OCI-LY1 (cell line): ENCODE results near the gene GMDS.

ENCODE experiments used
- H2AFZ ChIP-seq: fragments of 200-600 bp; sonication (generic), shearing (Covaris generic); 2 replicates; pipeline ENCODE4 v1.6.0; 2014; ENCODE audit warnings: antibody characterized with exemption, mild to moderate bottlenecking, low read length
- H3F3A ChIP-seq: fragments of 200-600 bp; sonication (generic), shearing (Covaris generic); 2 replicates; pipeline ENCODE4 v1.6.0; 2014; ENCODE audit warnings: mild to moderate bottlenecking, antibody characterized with exemption, low read length, moderate library complexity; ENCODE audit not compliant: insufficient read depth
- H3K27ac ChIP-seq: fragments of 200-600 bp; sonication (generic); 2 replicates; pipeline ENCODE4 v1.5.1; 2014; ENCODE audit warnings: low read length, mixed run types, mild to moderate bottlenecking, low read depth; ENCODE audit not compliant: poor library complexity, severe bottlenecking
- H3K27me3 ChIP-seq: fragments of 200-600 bp; sonication (generic); 2 replicates; pipeline ENCODE4 v1.6.0; 2014; ENCODE audit warnings: antibody characterized with exemption, mild to moderate bottlenecking, low read length, moderate library complexity; ENCODE audit not compliant: insufficient read depth
- H3K36me3 ChIP-seq: fragments of 200-600 bp; sonication (generic); 2 replicates; pipeline ENCODE4 v1.6.1; 2014; ENCODE audit warnings: mild to moderate bottlenecking, antibody characterized with exemption, low read length, moderate library complexity, mixed read lengths; ENCODE audit not compliant: insufficient read depth
- H3K4me1 ChIP-seq: fragments of 200-600 bp; sonication (generic); 2 replicates; pipeline ENCODE4 v1.5.1; 2014; ENCODE audit warnings: mild to moderate bottlenecking, low read length, moderate library complexity; ENCODE audit not compliant: insufficient read depth, severe bottlenecking
- H3K4me2 ChIP-seq: fragments of 200-600 bp; sonication (generic), shearing (Covaris generic); 2 replicates; pipeline ENCODE4 v1.6.1; 2014; ENCODE audit warnings: low read length
- H3K4me3 ChIP-seq: fragments of 200-600 bp; sonication (generic); 2 replicates; pipeline ENCODE4 v1.5.1; 2014; ENCODE audit warnings: low read length, low read depth, mild to moderate bottlenecking, mixed read lengths; ENCODE audit not compliant: poor library complexity, severe bottlenecking
- H3K79me2 ChIP-seq: fragments of 200-600 bp; shearing (Covaris generic); 2 replicates; pipeline ENCODE4 v1.6.1; 2016; ENCODE audit warnings: mixed run types, low read length, mixed read lengths; ENCODE audit not compliant: insufficient read depth
- H3K9ac ChIP-seq: fragments of 200-600 bp; sonication (generic), shearing (Covaris generic); 2 replicates; pipeline ENCODE4 v1.6.1; 2014; ENCODE audit warnings: mild to moderate bottlenecking, low read length, mixed read lengths
- H3K9me2 ChIP-seq: fragments of 200-600 bp; sonication (generic), shearing (Covaris generic); 2 replicates; pipeline ENCODE4 v1.6.1; 2014; ENCODE audit warnings: low read depth, mild to moderate bottlenecking, low read length, mixed read lengths
- H3K9me3 ChIP-seq: fragments of 200-600 bp; shearing (Covaris generic); 2 replicates; pipeline ENCODE4 v1.6.1; 2014; ENCODE audit warnings: low read length, mixed read lengths
- H4K20me1 ChIP-seq: fragments of 200-600 bp; sonication (generic), shearing (Covaris generic); 2 replicates; pipeline ENCODE4 v1.6.0; 2016; ENCODE audit warnings: mild to moderate bottlenecking, low read length; ENCODE audit not compliant: insufficient read depth
- CTCF ChIP-seq: fragments of 200-600 bp; sonication (generic), shearing (Covaris generic); IDR thresholded peaks from 2 replicates; pipeline ENCODE4 v1.5.1; 2017; ENCODE audit warnings: mild to moderate bottlenecking, antibody characterized with exemption, low read length, moderate library complexity, mixed read lengths
- EZH2 ChIP-seq: fragments of 200-600 bp; sonication (generic), shearing (Covaris generic); IDR thresholded peaks from 2 replicates; pipeline ENCODE4 v1.8.0; 2017; ENCODE audit warnings: borderline replicate concordance, mixed run types, mild to moderate bottlenecking, antibody characterized with exemption, low read length, moderate library complexity, mixed read lengths

The GMDS gene

GRCh38 chr6:1608222-1609040, 637.0 kb downstream of the GMDS start:
- Histone ChIP-seq H3K9ac (peak overlapping the region; percentile 70), H3K27me3 (no peaks in the 10 kb centered on the region), H3K79me2 (peaks cover 16% of the 10 kb centered on the region; the same call in 1 of the 2 replicates), H3K4me3 (peak overlapping the region; percentile 70), H3K36me3 (peaks cover 18% of the 10 kb centered on the region), H3K9me3 (peaks cover 4% of the 10 kb centered on the region), H2AFZ (no peak overlapping the region), H3K27ac (peak overlapping the region; percentile 87), H3K4me1 (peaks cover 73% of the 10 kb centered on the region), H3F3A (no peaks in the 10 kb centered on the region), H4K20me1 (no peaks in the 10 kb centered on the region), H3K9me2 (no peaks in the 10 kb centered on the region), H3K4me2 (peak overlapping the region; percentile 73)
- TF ChIP-seq EZH2 (no peak), CTCF (no peak)

GRCh38 chr6:1607516-1608221, 637.7 kb downstream of the GMDS start:
- no peaks in the 10 kb centered on the region for H3K27me3 ChIP-seq
- peak overlapping the region; percentile 73 for H3K4me2 ChIP-seq

More at GRCh38 chr6:1607516-1608221, 637.7 kb downstream of the GMDS start:
- Histone ChIP-seq H3F3A (no peaks in the 10 kb centered on the region), H3K9ac (peak overlapping the region; percentile 70), H3K4me1 (peaks cover 66% of the 10 kb centered on the region), H4K20me1 (no peaks in the 10 kb centered on the region), H3K4me3 (peak overlapping the region; percentile 70), H3K9me3 (peaks cover 4% of the 10 kb centered on the region), H3K27ac (peak overlapping the region; percentile 87), H2AFZ (no peak overlapping the region; the same call in 1 of the 2 replicates), H3K36me3 (peaks cover 11% of the 10 kb centered on the region), H3K79me2 (peaks cover 9% of the 10 kb centered on the region; the same call in 1 of the 2 replicates), H3K9me2 (no peaks in the 10 kb centered on the region)
- TF ChIP-seq CTCF = no peak
- no peak for TF ChIP-seq EZH2
